Measurements from ENCODE around the gene WDHD1.
A peak's percentile ranks its signal among the peaks of the same experiment; 100 is the strongest.

WDHD1 gene

GRCh38 chr14:55053500-55053899 is 26.6 kb upstream of the WDHD1 start:
- H3F3A ChIP-seq (ENCODE audit: insufficient read depth): peaks cover 21% of the 10 kb centered on the region
- H3K4me2 ChIP-seq (ENCODE audit: low read depth, low read length, poor library complexity, severe bottlenecking): peak overlapping the region; percentile 89
- H3K27ac ChIP-seq (ENCODE audit: low read depth, low read length): no peak overlapping the region
- no peaks in the 10 kb centered on the region for H3K9me2 ChIP-seq (replicated peaks; ENCODE audit: insufficient read depth, low read length)
- H3K9me3 ChIP-seq (ENCODE audit: insufficient read depth, low read length): no peaks in the 10 kb centered on the region
- no peaks in the 10 kb centered on the region for H3K27me3 ChIP-seq (ENCODE audit: low read length)
- H3K4me3 ChIP-seq (ENCODE audit: insufficient read depth, low read length, poor library complexity, severe bottlenecking): no peak overlapping the region
- peaks cover 69% of the 10 kb centered on the region for H3K79me2 ChIP-seq (ENCODE audit: insufficient read depth, low read length)
- peaks cover 49% of the 10 kb centered on the region for H4K20me1 ChIP-seq (ENCODE audit: low read depth, low read length)
- no peak overlapping the region for H3K9ac ChIP-seq (ENCODE audit: low read length)
- H3K36me3 ChIP-seq (ENCODE audit: low read length): peaks cover 25% of the 10 kb centered on the region; the same call in 1 of the 2 replicates
- TF ChIP-seq EZH2phosphoT487 (conservative IDR thresholded peaks at IDR 0.05; ENCODE audit: low read length) (no peak), CTCF (IDR thresholded peaks at IDR 0.05; ENCODE audit: insufficient read depth, low read length, poor library complexity, severe bottlenecking) (no peak)
- H2AFZ ChIP-seq (ENCODE audit: low read depth, low read length, severe bottlenecking): no peak overlapping the region

- Histone ChIP-seq H3F3A (ENCODE audit: insufficient read depth) (peaks cover 25% of the 10 kb centered on the region), H3K27ac (ENCODE audit: low read depth, low read length) (no peak overlapping the region), H3K27me3 (ENCODE audit: low read length) (no peaks in the 10 kb centered on the region), H3K4me3 (ENCODE audit: insufficient read depth, low read length, poor library complexity, severe bottlenecking) (peak overlapping the region; percentile 92), H3K79me2 (ENCODE audit: insufficient read depth, low read length) (peaks cover 64% of the 10 kb centered on the region), H3K4me2 (ENCODE audit: low read depth, low read length, poor library complexity, severe bottlenecking) (peak overlapping the region; percentile 89), H3K36me3 (ENCODE audit: low read length) (peaks cover 22% of the 10 kb centered on the region; the same call in 1 of the 2 replicates), H3K9ac (ENCODE audit: low read length) (peak overlapping the region; percentile 99), H3K9me3 (ENCODE audit: insufficient read depth, low read length) (no peaks in the 10 kb centered on the region), H3K9me2 (replicated peaks; ENCODE audit: insufficient read depth, low read length) (no peaks in the 10 kb centered on the region), H2AFZ (ENCODE audit: low read depth, low read length, severe bottlenecking) (no peak overlapping the region), H4K20me1 (ENCODE audit: low read depth, low read length) (peaks cover 45% of the 10 kb centered on the region)
- no peak for TF ChIP-seq EZH2phosphoT487 (conservative IDR thresholded peaks at IDR 0.05; ENCODE audit: low read length)
- TF ChIP-seq CTCF (IDR thresholded peaks at IDR 0.05; ENCODE audit: insufficient read depth, low read length, poor library complexity, severe bottlenecking): no peak
Measured at GRCh38 chr14:55053018-55053417, 26.1 kb upstream of the WDHD1 start.

GRCh38 chr14:55052269-55052930 is 25.5 kb upstream of the WDHD1 start:
- Histone ChIP-seq H3K36me3 (ENCODE audit: low read length) (peaks cover 21% of the 10 kb centered on the region; the same call in 1 of the 2 replicates), H3K4me3 (ENCODE audit: insufficient read depth, low read length, poor library complexity, severe bottlenecking) (peak overlapping the region; percentile 92), H2AFZ (ENCODE audit: low read depth, low read length, severe bottlenecking) (no peak overlapping the region), H3K9ac (ENCODE audit: low read length) (peak overlapping the region; percentile 99), H3K9me2 (replicated peaks; ENCODE audit: insufficient read depth, low read length) (no peaks in the 10 kb centered on the region), H3K9me3 (ENCODE audit: insufficient read depth, low read length) (no peaks in the 10 kb centered on the region), H3F3A (ENCODE audit: insufficient read depth) (peaks cover 29% of the 10 kb centered on the region), H3K4me2 (ENCODE audit: low read depth, low read length, poor library complexity, severe bottlenecking) (peak overlapping the region; percentile 89), H3K27ac (ENCODE audit: low read depth, low read length) (peak overlapping the region; percentile 90), H3K27me3 (ENCODE audit: low read length) (no peaks in the 10 kb centered on the region), H4K20me1 (ENCODE audit: low read depth, low read length) (peaks cover 42% of the 10 kb centered on the region), H3K79me2 (ENCODE audit: insufficient read depth, low read length) (peaks cover 58% of the 10 kb centered on the region)
- TF ChIP-seq CTCF (IDR thresholded peaks at IDR 0.05; ENCODE audit: insufficient read depth, low read length, poor library complexity, severe bottlenecking) (no peak), EZH2phosphoT487 (conservative IDR thresholded peaks at IDR 0.05; ENCODE audit: low read length) (no peak)

Data from SU-DHL-6 (cell line).